Small intestine (tissue), 7 donors: Measurements from ENCODE around the gene SGPL1. TPM values are rescaled to one million over a fixed set of nuclear protein-coding genes. Genes with fewer than 3 reads are reported as not detected.

Experiments used
- DNase-seq, 2 donors: peaks; one replicate each; pipeline versions ENCODE4 v3.0.0 to v3.0.0-alpha.2; 2013
- FAIRE-seq: peaks from 2 replicates; lab custom pipeline; 2012; peaks lifted over from hg19 to GRCh38; lab: Jason Lieb, UNC
- H3K27ac ChIP-seq, 3 donors: one replicate each; pipeline ENCODE4 v1.5.1; 2013; ENCODE audit warnings: low read length in 2 of 3, mild to moderate bottlenecking in 2 of 3, control low read depth in 1 of 3, inconsistent platforms in 1 of 3, low read depth in 1 of 3, moderate library complexity in 1 of 3
- H3K27me3 ChIP-seq, 3 donors: one replicate each; pipeline ENCODE4 v1.6.1; 2013; ENCODE audit warnings: low read length in 3 of 3, inconsistent platforms in 1 of 3; ENCODE audit not compliant: control insufficient read depth in 3 of 3, insufficient read depth in 3 of 3
- H3K36me3 ChIP-seq, 3 donors: one replicate each; pipeline ENCODE4 v1.6.1; 2013; ENCODE audit warnings: low read length in 3 of 3, inconsistent platforms in 1 of 3, low read depth in 1 of 3, mild to moderate bottlenecking in 1 of 3, moderate library complexity in 1 of 3; ENCODE audit not compliant: control insufficient read depth in 3 of 3, insufficient read depth in 2 of 3
- H3K4me1 ChIP-seq, 3 donors: one replicate each; pipeline ENCODE4 v1.6.1; 2013; ENCODE audit warnings: low read length in 2 of 3, inconsistent platforms in 1 of 3, low read depth in 1 of 3, mild to moderate bottlenecking in 1 of 3, moderate library complexity in 1 of 3; ENCODE audit not compliant: control insufficient read depth in 3 of 3, insufficient read depth in 2 of 3
- H3K4me3 ChIP-seq, 3 donors: one replicate each; pipeline ENCODE4 v1.5.1; 2013; ENCODE audit warnings: low read length in 3 of 3, control low read depth in 1 of 3, inconsistent platforms in 1 of 3, low read depth in 1 of 3, mild to moderate bottlenecking in 1 of 3, moderate library complexity in 1 of 3
- H3K9me3 ChIP-seq, 2 donors: one replicate each; pipeline ENCODE4 v1.6.1; 2013; ENCODE audit warnings: low read depth in 1 of 2, low read length in 1 of 2; ENCODE audit not compliant: control insufficient read depth in 2 of 2, insufficient read depth in 1 of 2
- WGBS, 3 donors: extraction: QIAGEN DNeasy Blood & Tissue Kit; methylation state at CpG; one replicate each; pipeline ENCODE4 v1.1.7; 2013; 5-methylcytosine and 5-hydroxymethylcytosine counted together
- polyA plus RNA-seq, 4 donors: library from polyadenylated mRNA; stranded (reverse) in 3 of 4; unstranded in 1 of 4; fragments of 200-250 nt in 3 of 4; fragments of 120-200 nt in 1 of 4; gene quantifications; one replicate each; pipeline versions ENCODE4 v1.2.1 to v1.2.3, GENCODE V29; 2013
- donor health status: healthy with polysubstance abuse.
- donor health status: control.
- donor health status: control.
- donor health status: Bipolar disorder and iron deficiency.
- donor health status: healthy.

SGPL1 gene
- polyA plus RNA-seq, 4 donors = 10.0 to 49.3 (median 16.4) TPM

DNA sequence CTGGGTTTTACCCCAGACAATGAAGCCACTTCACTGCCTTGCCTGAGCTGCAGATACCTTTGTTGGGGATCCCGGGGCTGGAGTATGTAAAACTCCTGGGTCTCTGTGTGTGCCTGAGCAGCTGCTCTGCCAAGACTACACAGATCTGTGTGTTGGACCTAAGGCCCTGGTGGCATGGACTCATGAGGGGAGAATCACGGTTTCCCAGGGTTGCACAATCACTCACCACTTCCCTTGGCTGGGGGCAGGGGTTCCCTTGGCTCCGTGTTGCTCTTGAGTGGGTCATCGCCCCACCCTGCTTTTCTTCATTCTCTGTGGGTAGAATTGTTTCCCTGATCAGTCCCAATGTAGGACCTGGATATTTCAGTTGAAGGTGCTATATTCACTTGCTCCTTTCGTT, 16.6 kb upstream of the SGPL1 start:
- FAIRE-seq = no peak
- peaks cover 0 to 6% (median 2%) of the 10 kb centered on the region in 3 donors for H3K27me3 ChIP-seq
- no peak overlapping the region for H3K4me3 ChIP-seq
- no peaks in the 10 kb centered on the region for H3K36me3 ChIP-seq
- H3K9me3 ChIP-seq = no peaks in the 10 kb centered on the region
- 59 to 75% (median 62%) methylated on average over 5 of the region's 5 CpGs for WGBS, 3 donors
- no peak for DNase-seq
- no peaks in the 10 kb centered on the region for H3K4me1 ChIP-seq
- no peak overlapping the region for H3K27ac ChIP-seq

DNA sequence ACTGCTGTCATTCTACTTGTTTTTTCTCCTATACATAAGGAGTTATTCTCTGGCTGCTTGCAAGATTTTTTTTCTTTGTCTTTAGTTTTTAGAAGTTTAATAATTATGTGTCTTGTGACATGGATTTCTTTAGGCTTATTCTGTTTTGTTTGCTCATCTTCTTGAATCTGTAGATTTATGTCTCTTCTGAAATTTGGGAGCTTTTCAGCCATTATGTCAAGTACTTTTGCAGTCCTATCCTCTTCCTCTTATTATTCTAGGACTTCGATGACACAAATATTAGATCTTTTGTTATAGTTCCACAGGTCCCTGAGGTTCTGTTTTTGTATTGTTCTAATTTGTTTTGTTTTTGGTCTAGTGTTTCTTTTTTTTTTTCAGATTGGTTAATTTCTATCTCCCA, 13.9 kb upstream of the SGPL1 start:
- no peak overlapping the region for H3K4me3 ChIP-seq
- FAIRE-seq (no peak), DNase-seq (no peak)
- WGBS, 3 donors = 84 to 88% (median 87%) methylated on average over 1 of the region's 1 CpG
- H3K9me3 ChIP-seq = no peaks in the 10 kb centered on the region
- no peaks in the 10 kb centered on the region for H3K36me3 ChIP-seq
- H3K27me3 ChIP-seq = peaks cover 0 to 6% (median 2%) of the 10 kb centered on the region in 3 donors
- H3K4me1 ChIP-seq = no peaks in the 10 kb centered on the region
- no peak overlapping the region for H3K27ac ChIP-seq

DNA sequence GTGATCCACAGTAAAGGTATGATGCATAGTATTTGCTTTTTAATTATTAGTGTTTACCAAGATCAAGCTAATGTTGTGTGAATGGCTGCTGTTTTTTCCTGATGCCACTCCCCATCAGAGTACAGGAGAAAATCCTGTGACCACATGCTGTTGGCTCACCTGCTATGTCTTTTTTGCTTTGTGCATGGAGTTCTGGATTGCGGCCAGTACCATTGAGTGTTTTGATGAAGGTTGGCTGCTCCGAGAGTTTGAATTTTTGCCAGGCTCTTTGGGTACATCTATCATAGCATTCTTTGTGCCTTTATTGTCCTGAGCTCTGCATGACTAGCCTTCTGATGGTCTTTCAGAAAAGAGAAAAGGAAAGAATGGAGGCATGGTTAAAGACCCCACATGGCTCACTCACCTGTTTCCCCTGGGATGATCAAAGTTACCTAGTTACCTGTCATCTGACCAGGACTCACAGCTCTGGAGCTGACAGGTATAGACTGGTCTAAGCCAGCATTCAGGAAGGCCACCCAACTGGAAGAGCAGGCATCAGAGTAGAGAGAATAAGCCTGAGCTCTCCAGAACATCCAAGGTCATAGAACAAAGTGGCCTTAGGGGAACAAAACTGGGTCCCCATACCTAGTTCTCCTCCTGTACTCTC, 11.8 kb upstream of the SGPL1 start:
- DNase-seq (no peak), FAIRE-seq (no peak)
- Histone ChIP-seq H3K4me3 (no peak overlapping the region), H3K27me3 (peaks cover 0 to 2% (median 0%) of the 10 kb centered on the region in 3 donors), H3K4me1 (no peaks in the 10 kb centered on the region), H3K27ac (no peak overlapping the region), H3K9me3 (no peaks in the 10 kb centered on the region), H3K36me3 (no peaks in the 10 kb centered on the region)
- 53 to 84% (median 72%) methylated on average over 2 of the region's 2 CpGs for WGBS, 3 donors

DNA sequence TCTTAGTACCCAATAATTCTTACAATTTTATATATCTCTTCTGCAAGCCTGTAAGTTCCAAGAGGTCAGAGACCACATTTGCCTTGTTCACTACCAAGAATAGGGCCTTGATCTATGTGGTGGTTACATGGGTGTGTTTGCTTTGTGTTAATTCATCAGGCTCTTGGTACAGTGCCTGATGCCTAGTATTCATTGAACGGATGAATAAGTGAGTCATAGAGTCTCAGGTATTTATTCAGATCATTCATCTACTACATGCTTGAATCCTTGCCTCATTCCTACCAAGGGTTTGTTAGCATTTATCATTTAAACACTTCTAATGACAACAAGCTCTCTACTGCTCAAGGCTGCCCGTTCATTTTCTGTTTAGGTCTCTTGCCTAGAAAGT, 11.3 kb upstream of the SGPL1 start:
- Histone ChIP-seq H3K4me3 (no peak overlapping the region), H3K27ac (no peak overlapping the region), H3K36me3 (no peaks in the 10 kb centered on the region), H3K27me3 (peaks cover 0 to 2% (median 0%) of the 10 kb centered on the region in 3 donors), H3K4me1 (no peaks in the 10 kb centered on the region), H3K9me3 (no peaks in the 10 kb centered on the region)
- no peak for FAIRE-seq
- DNase-seq = no peak
- WGBS, 3 donors = 54 to 63% (median 59%) methylated on average over 2 of the region's 2 CpGs

DNA sequence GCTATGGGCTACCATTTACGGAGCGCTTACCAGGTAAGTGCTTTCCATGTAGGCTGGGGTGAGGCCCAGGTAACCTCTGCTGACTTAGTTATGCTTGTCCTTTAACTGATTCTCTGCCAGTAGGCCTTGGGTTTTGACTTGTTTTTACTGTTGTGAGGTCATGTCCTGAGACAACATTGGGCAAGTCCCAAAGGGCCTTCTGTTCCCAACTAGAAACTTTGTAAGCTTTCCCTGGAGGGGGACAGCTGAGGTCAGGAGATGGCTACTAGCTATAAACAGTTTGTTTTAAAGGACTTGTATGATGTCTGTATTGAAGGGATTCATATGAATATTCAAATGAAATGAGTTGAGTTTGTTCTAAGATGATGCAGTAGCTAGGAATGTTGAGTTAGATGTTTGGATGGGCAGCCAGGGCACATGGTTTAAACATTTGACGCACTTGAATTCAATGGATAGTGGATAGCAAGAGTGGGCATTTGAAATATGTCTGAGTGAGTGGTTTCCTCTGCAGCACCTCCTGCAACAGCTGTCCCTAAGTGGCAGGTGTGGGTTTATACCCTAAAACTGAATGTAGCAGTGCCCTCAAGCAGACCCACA, 10.0 kb upstream of the SGPL1 start:
- Histone ChIP-seq H3K9me3 (no peaks in the 10 kb centered on the region), H3K4me3 (no peak overlapping the region), H3K27me3 (peaks cover 0 to 2% (median 0%) of the 10 kb centered on the region in 3 donors), H3K27ac (no peak overlapping the region), H3K4me1 (no peaks in the 10 kb centered on the region), H3K36me3 (no peaks in the 10 kb centered on the region)
- 94 to 100% (median 99%) methylated on average over 3 of the region's 3 CpGs for WGBS, 3 donors
- no peak for DNase-seq
- FAIRE-seq = no peak

- Histone ChIP-seq H3K4me1 (no peaks in the 10 kb centered on the region), H3K4me3 (no peak overlapping the region), H3K27me3 (no peaks in the 10 kb centered on the region), H3K36me3 (no peaks in the 10 kb centered on the region), H3K9me3 (no peaks in the 10 kb centered on the region), H3K27ac (no peak overlapping the region)
- FAIRE-seq (no peak), DNase-seq (no peak)
- WGBS, 3 donors = 95 to 98% (median 95%) methylated on average over 1 of the region's 1 CpG
Measured at GRCh38 chr10:70806841-70807240, 8.9 kb upstream of the SGPL1 start.

GRCh38 chr10:70807556-70807955, 8.2 kb upstream of the SGPL1 start:
- DNase-seq (no peak), FAIRE-seq (no peak)
- Histone ChIP-seq H3K27me3 (no peaks in the 10 kb centered on the region), H3K27ac (no peak overlapping the region), H3K36me3 (no peaks in the 10 kb centered on the region), H3K4me3 (no peak overlapping the region), H3K4me1 (no peaks in the 10 kb centered on the region), H3K9me3 (no peaks in the 10 kb centered on the region)
- WGBS, 3 donors = 75 to 85% (median 79%) methylated on average over 3 of the region's 3 CpGs

DNA sequence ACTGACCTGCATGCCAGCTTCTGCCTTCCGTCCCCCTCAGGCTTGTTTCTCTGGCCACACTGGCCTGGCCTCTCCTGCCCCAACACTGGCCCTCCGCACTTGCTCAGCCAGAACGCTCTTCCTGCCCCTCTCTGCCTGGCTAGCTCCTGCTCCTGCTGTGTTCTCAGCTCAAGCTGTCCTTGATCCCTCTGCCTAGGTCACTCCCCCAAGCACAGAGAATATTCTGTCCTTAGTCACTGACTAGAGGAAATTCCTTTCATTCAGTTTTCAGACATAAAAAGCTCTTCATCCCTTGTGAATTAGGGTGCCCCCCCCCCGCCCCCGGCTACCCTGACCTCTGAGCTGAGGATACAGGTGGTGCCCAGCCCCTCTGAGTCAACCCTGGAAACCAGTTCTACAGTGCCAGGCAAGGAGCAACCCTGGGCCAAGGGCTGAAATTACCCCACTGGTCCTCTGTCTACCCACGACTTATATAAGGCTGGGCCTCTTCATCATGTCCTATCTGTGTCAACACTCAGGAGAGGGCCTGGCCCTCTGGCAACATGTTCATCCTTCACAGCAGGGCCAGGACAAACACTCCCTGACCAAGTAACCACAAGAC, 6.6 kb upstream of the SGPL1 start:
- no peak overlapping the region for H3K4me3 ChIP-seq
- H3K9me3 ChIP-seq = no peaks in the 10 kb centered on the region
- H3K27me3 ChIP-seq = no peaks in the 10 kb centered on the region
- DNase-seq = no peak
- no peaks in the 10 kb centered on the region for H3K4me1 ChIP-seq
- H3K27ac ChIP-seq = no peak overlapping the region
- no peak for FAIRE-seq
- H3K36me3 ChIP-seq = no peaks in the 10 kb centered on the region
- WGBS, 3 donors = 73 to 82% (median 78%) methylated on average over 6 of the region's 6 CpGs
